Measurements from ENCODE around the gene AGXT2. TPM values are rescaled to one million over a fixed set of nuclear protein-coding genes. Genes with fewer than 3 reads are reported as not detected.
"Not testable (repeated sequence)": the region's sequence is repeated elsewhere in the genome, so short reads cannot be mapped to it uniquely, and the experiment has no call there.

AGXT2 gene
- total RNA-seq, 1 donor from 2014 or later, result not detected

DNA sequence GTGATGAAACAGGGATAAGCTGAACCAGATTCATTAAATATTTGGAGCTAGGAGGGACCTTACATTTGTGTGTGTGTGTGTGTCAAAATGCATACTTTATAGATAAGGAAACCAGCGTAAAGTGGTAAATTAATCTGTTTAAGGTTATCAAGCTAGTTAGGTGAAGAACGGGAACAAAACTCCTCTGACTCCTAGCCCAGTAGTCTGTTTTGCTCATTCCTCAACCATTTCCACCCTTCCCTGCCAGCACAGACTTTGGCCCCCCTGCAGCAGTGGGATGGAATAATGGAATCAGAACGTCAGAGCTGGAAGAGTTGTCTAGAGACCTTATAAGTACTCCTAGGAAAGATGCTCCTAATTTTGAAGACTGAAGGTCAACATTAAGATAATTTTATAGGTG lies 6.5 kb downstream of the AGXT2 start:
- TF ChIP-seq CTCF (IDR thresholded peaks at IDR 0.05; ENCODE audit: unreplicated experiment), result no peak
- Mint-ChIP-seq H3K4me1 (peaks cover 4% of the 10 kb centered on the region), H3K9me3 (no peaks in the 10 kb centered on the region), H3K27ac (no peak overlapping the region), H3K27me3 (ENCODE audit: low read depth) (peaks cover 8% of the 10 kb centered on the region), H3K4me3 (no peak overlapping the region), H3K36me3 (no peaks in the 10 kb centered on the region)
- no peak for DNase-seq (ENCODE audit: low spot score in 2 of 2, unreplicated experiment in 2 of 2)

GRCh38 chr5:35038891-35039290 lies 8.9 kb downstream of the AGXT2 start:
- no peak for TF ChIP-seq CTCF (IDR thresholded peaks at IDR 0.05; ENCODE audit: unreplicated experiment)
- peaks cover 8% of the 10 kb centered on the region for H3K27me3 Mint-ChIP-seq (ENCODE audit: low read depth)
- H3K27ac Mint-ChIP-seq, result no peak overlapping the region
- no peaks in the 10 kb centered on the region for H3K9me3 Mint-ChIP-seq
- no peaks in the 10 kb centered on the region for H3K36me3 Mint-ChIP-seq
- DNase-seq (ENCODE audit: low spot score in 2 of 2, unreplicated experiment in 2 of 2), result no peak
- H3K4me3 Mint-ChIP-seq, result no peak overlapping the region
- peaks cover 4% of the 10 kb centered on the region for H3K4me1 Mint-ChIP-seq

- DNase-seq (ENCODE audit: low spot score in 2 of 2, unreplicated experiment in 2 of 2), result no peak
- Mint-ChIP-seq H3K4me3 (no peak overlapping the region), H3K27ac (no peak overlapping the region), H3K27me3 (ENCODE audit: low read depth) (peaks cover 6% of the 10 kb centered on the region), H3K36me3 (no peaks in the 10 kb centered on the region), H3K4me1 (peaks cover 4% of the 10 kb centered on the region), H3K9me3 (no peaks in the 10 kb centered on the region)
- TF ChIP-seq CTCF (IDR thresholded peaks at IDR 0.05; ENCODE audit: unreplicated experiment), result no peak
Observed at GRCh38 chr5:35036536-35036935, 11.2 kb downstream of the AGXT2 start.

GRCh38 chr5:35035929-35036328 lies 11.8 kb downstream of the AGXT2 start:
- H3K9me3 Mint-ChIP-seq; H3K4me1 Mint-ChIP-seq; H3K27me3 Mint-ChIP-seq (ENCODE audit: low read depth); H3K4me3 Mint-ChIP-seq; H3K27ac Mint-ChIP-seq; H3K36me3 Mint-ChIP-seq; DNase-seq (ENCODE audit: low spot score in 2 of 2, unreplicated experiment in 2 of 2): not testable (repeated sequence)

DNA sequence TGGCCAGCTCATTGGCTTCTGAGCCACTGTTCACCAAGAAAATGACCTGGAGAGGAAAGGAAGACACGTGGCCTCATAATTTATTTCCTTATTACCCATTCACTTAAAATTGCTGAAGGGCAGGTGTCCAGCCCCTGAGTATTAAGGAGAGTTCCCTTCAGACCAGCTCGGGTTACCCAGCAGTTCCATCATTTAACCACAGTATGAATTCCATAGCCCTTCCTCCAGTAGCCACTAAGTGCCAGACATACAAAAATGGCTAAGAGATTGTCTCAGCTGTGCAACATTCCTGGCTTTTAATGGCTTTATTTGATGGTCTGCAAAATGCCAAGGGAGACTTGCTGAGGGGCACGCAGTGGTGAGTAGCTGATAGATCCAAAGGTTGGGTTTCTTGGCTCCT lies 12.5 kb downstream of the AGXT2 start:
- no peaks in the 10 kb centered on the region for H3K9me3 Mint-ChIP-seq

DNA sequence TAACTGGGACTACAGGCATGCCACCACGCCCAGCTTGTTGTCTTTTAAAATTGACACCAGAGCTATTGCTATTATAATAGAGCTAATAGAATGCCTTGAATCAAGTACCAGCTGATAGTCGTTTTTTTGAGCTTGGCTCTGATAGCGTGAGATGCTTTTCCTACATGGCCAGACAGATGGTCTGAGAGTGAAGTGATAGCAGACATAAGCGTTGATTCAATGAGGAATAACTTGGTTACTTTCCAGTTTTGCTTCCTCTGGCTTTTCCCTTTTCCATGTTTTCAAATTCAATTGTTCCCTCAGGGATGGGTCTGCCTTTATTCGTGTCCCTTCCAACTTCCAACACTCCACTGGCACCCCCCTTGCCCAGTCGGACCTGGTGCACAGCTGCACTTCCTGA lies 15.4 kb downstream of the AGXT2 start:
- DNase-seq (ENCODE audit: low spot score in 2 of 2, unreplicated experiment in 2 of 2), result no peak
- no peak for TF ChIP-seq CTCF (IDR thresholded peaks at IDR 0.05; ENCODE audit: unreplicated experiment)
- Mint-ChIP-seq H3K27ac (no peak overlapping the region), H3K4me3 (no peak overlapping the region), H3K36me3 (no peaks in the 10 kb centered on the region), H3K9me3 (no peaks in the 10 kb centered on the region), H3K27me3 (ENCODE audit: low read depth) (no peaks in the 10 kb centered on the region), H3K4me1 (peaks cover 5% of the 10 kb centered on the region)

More for the DNA sequence above, 12.5 kb downstream of the AGXT2 start:
- no peaks in the 10 kb centered on the region for H3K36me3 Mint-ChIP-seq
- no peak overlapping the region for H3K27ac Mint-ChIP-seq
- H3K27me3 Mint-ChIP-seq (ENCODE audit: low read depth), result no peaks in the 10 kb centered on the region
- no peak for TF ChIP-seq CTCF (IDR thresholded peaks at IDR 0.05; ENCODE audit: unreplicated experiment)
- H3K4me3 Mint-ChIP-seq, result no peak overlapping the region
- H3K4me1 Mint-ChIP-seq, result peaks cover 9% of the 10 kb centered on the region
- no peak for DNase-seq (ENCODE audit: low spot score in 2 of 2, unreplicated experiment in 2 of 2)

All from mesothelial cell of epicardium (in vitro differentiated cells).